ENCODE results near the gene RASGRF1.

Gene RASGRF1

DNA sequence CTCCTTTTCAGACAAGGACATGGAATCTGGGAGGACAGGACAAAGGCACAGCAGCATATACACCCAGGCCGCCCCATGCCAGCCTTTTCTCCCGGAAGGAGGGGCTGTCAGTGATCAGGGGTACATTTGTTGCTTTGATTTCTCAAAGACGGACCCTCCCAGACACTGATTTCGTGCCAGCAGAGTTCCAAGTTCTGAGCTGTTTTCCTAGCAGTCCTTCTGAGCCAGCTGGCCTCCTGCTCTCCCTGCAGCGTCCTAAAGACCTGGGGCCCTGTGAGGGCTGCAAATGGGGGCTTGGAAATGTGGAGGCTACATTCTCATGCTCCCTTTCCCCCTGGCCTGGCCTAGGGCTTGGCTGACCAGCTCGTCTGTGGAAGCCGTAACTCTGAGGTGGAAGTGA lies 168.1 kb downstream of the RASGRF1 start:
- Histone ChIP-seq H3K4me1 (ENCODE audit: control insufficient read depth, insufficient read depth, low read length) (no peaks in the 10 kb centered on the region), H3K9ac (ENCODE audit: low read length) (no peak overlapping the region), H3K36me3 (ENCODE audit: control insufficient read depth, insufficient read depth, low read length) (peaks cover 29% of the 10 kb centered on the region), H3K27me3 (ENCODE audit: control insufficient read depth, insufficient read depth, low read length) (no peaks in the 10 kb centered on the region), H3K27ac (ENCODE audit: low read depth, low read length) (no peak overlapping the region), H3K4me3 (ENCODE audit: low read length) (no peak overlapping the region)

GRCh38 chr15:78921940-78922339 lies 168.6 kb downstream of the RASGRF1 start:
- Histone ChIP-seq H3K9ac (ENCODE audit: low read length) (no peak overlapping the region), H3K27ac (ENCODE audit: low read depth, low read length) (no peak overlapping the region), H3K4me3 (ENCODE audit: low read length) (no peak overlapping the region), H3K27me3 (ENCODE audit: control insufficient read depth, insufficient read depth, low read length) (no peaks in the 10 kb centered on the region), H3K36me3 (ENCODE audit: control insufficient read depth, insufficient read depth, low read length) (peaks cover 26% of the 10 kb centered on the region), H3K4me1 (ENCODE audit: control insufficient read depth, insufficient read depth, low read length) (peaks cover 3% of the 10 kb centered on the region)

- peaks cover 5% of the 10 kb centered on the region for H3K4me1 ChIP-seq (ENCODE audit: control insufficient read depth, insufficient read depth, low read length)
- no peak overlapping the region for H3K4me3 ChIP-seq (ENCODE audit: low read length)
- H3K27ac ChIP-seq (ENCODE audit: low read depth, low read length) = no peak overlapping the region
- H3K9ac ChIP-seq (ENCODE audit: low read length) = no peak overlapping the region
- no peaks in the 10 kb centered on the region for H3K27me3 ChIP-seq (ENCODE audit: control insufficient read depth, insufficient read depth, low read length)
- H3K36me3 ChIP-seq (ENCODE audit: control insufficient read depth, insufficient read depth, low read length) = peaks cover 25% of the 10 kb centered on the region
Observed at GRCh38 chr15:78921517-78921916, 169.1 kb downstream of the RASGRF1 start.

DNA sequence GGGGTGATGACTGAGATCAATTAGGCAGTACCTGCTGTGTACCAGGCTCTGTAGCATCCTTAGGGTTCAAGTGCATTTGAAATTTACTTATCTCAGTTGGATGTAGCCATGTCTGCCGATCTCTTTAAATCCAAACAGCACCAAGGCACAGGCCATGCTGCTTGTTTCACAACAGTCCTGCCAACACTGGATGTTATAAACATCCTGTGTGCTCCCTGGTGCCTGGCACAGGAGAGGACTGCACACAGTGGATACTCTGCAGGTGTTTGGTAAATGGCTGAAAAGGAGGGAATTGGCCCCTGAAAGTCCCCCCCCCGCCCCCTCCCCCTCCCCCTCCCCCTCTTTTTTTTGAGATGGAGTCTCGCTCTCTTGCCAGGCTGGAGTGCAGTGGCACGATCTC lies 172.7 kb downstream of the RASGRF1 start:
- Histone ChIP-seq H3K27ac (ENCODE audit: low read depth, low read length) (peak overlapping the region; percentile 31), H3K36me3 (ENCODE audit: control insufficient read depth, insufficient read depth, low read length) (peaks cover 10% of the 10 kb centered on the region), H3K9ac (ENCODE audit: low read length) (no peak overlapping the region), H3K4me1 (ENCODE audit: control insufficient read depth, insufficient read depth, low read length) (peaks cover 21% of the 10 kb centered on the region), H3K4me3 (ENCODE audit: low read length) (no peak overlapping the region), H3K27me3 (ENCODE audit: control insufficient read depth, insufficient read depth, low read length) (no peaks in the 10 kb centered on the region)

DNA sequence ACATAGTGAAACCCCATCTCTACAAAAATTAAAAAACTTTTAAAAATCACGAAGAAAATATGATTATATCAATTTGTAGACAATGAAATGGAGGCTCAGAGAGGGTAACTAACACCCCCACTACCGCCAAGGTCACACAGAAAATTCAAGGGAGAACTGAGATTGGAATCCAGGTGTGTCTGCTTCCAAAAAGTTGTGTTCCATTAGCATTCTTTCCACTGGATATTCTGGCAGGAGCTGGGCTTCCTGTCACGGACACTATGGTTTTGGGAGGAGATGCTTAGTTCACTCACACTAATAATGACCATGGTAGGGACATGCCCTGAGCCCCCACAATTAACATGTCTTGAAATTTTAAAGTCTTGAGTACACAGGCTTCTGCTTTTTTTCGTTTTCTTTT lies 174.5 kb downstream of the RASGRF1 start:
- no peaks in the 10 kb centered on the region for H3K27me3 ChIP-seq (ENCODE audit: control insufficient read depth, insufficient read depth, low read length)
- no peak overlapping the region for H3K9ac ChIP-seq (ENCODE audit: low read length)
- peaks cover 21% of the 10 kb centered on the region for H3K4me1 ChIP-seq (ENCODE audit: control insufficient read depth, insufficient read depth, low read length)
- H3K4me3 ChIP-seq (ENCODE audit: low read length) = no peak overlapping the region
- H3K36me3 ChIP-seq (ENCODE audit: control insufficient read depth, insufficient read depth, low read length) = peaks cover 11% of the 10 kb centered on the region
- H3K27ac ChIP-seq (ENCODE audit: low read depth, low read length) = peak overlapping the region; percentile 53

- Histone ChIP-seq H3K4me1 (ENCODE audit: control insufficient read depth, insufficient read depth, low read length) (peaks cover 21% of the 10 kb centered on the region), H3K27ac (ENCODE audit: low read depth, low read length) (peak overlapping the region; percentile 53), H3K27me3 (ENCODE audit: control insufficient read depth, insufficient read depth, low read length) (no peaks in the 10 kb centered on the region), H3K9ac (ENCODE audit: low read length) (no peak overlapping the region), H3K36me3 (ENCODE audit: control insufficient read depth, insufficient read depth, low read length) (peaks cover 10% of the 10 kb centered on the region), H3K4me3 (ENCODE audit: low read length) (no peak overlapping the region)
Observed at GRCh38 chr15:78915341-78916087, 175.1 kb downstream of the RASGRF1 start.

DNA sequence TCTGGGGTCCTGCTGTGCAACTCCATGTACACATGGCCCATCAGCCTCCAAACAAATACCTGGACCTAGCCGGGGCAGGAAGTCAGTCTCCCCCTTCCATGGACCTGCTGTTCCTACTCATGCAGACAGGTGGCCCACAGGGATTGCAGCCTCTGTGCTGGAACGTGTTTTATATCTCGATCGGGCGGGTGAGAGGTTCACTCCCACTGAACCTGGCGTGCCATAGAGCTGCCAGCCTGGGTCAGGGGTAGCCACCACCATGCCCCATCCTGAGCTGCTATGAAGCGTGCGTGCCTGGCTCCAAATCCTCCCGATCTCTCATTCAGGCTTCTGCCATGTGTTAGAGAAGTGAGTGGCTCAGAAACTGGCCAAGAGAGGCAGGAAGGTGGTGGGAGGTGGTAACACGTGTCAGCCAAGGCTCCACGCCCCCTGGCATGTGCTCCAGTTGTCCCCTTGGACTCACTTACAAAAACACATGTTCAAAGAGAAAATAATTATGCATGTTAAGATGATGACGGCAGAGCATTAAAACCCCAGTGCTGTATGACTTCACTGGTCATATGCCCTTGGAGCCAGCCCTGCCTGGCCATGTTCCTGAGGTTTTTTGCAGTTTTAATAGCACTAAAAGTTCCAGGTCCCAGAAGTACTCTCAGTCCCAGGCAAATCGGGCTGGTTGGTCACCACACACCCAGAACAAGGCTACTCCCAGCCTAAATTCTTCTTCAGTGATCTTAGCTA lies 176.4 kb downstream of the RASGRF1 start:
- Histone ChIP-seq H3K27me3 (ENCODE audit: control insufficient read depth, insufficient read depth, low read length) (no peaks in the 10 kb centered on the region), H3K27ac (ENCODE audit: low read depth, low read length) (peak overlapping the region; percentile 71), H3K36me3 (ENCODE audit: control insufficient read depth, insufficient read depth, low read length) (peaks cover 10% of the 10 kb centered on the region), H3K4me3 (ENCODE audit: low read length) (no peak overlapping the region), H3K9ac (ENCODE audit: low read length) (no peak overlapping the region), H3K4me1 (ENCODE audit: control insufficient read depth, insufficient read depth, low read length) (peaks cover 21% of the 10 kb centered on the region)

DNA sequence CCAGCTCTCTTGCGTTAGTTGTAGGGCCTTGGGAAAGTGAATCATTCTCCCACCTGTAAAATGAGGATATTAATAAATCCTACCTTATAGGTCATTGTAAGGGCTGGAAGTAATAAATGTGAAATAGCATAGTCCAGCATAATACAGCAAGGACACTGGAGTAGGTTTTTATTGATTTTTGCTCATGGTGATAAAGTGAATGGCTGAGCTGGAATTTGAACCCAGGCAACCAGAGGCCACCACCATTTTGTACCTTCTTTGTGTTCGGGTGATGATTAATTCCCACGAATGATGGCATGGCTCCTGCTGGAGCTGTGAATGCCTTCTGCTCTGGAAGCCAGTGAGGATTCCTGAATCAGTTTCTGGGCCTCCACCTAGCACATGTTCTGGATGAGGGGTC lies 177.6 kb downstream of the RASGRF1 start:
- Histone ChIP-seq H3K9ac (ENCODE audit: low read length) (no peak overlapping the region), H3K27me3 (ENCODE audit: control insufficient read depth, insufficient read depth, low read length) (no peaks in the 10 kb centered on the region), H3K27ac (ENCODE audit: low read depth, low read length) (no peak overlapping the region), H3K4me3 (ENCODE audit: low read length) (no peak overlapping the region), H3K36me3 (ENCODE audit: control insufficient read depth, insufficient read depth, low read length) (peaks cover 11% of the 10 kb centered on the region), H3K4me1 (ENCODE audit: control insufficient read depth, insufficient read depth, low read length) (peaks cover 21% of the 10 kb centered on the region)

GRCh38 chr15:78912316-78912715 lies 178.3 kb downstream of the RASGRF1 start:
- H3K27ac ChIP-seq (ENCODE audit: low read depth, low read length) = no peak overlapping the region
- peaks cover 14% of the 10 kb centered on the region for H3K36me3 ChIP-seq (ENCODE audit: control insufficient read depth, insufficient read depth, low read length)
- H3K27me3 ChIP-seq (ENCODE audit: control insufficient read depth, insufficient read depth, low read length) = no peaks in the 10 kb centered on the region
- no peak overlapping the region for H3K4me3 ChIP-seq (ENCODE audit: low read length)
- peaks cover 21% of the 10 kb centered on the region for H3K4me1 ChIP-seq (ENCODE audit: control insufficient read depth, insufficient read depth, low read length)
- H3K9ac ChIP-seq (ENCODE audit: low read length) = no peak overlapping the region

- no peaks in the 10 kb centered on the region for H3K27me3 ChIP-seq (ENCODE audit: control insufficient read depth, insufficient read depth, low read length)
- peaks cover 20% of the 10 kb centered on the region for H3K36me3 ChIP-seq (ENCODE audit: control insufficient read depth, insufficient read depth, low read length)
- H3K4me3 ChIP-seq (ENCODE audit: low read length) = no peak overlapping the region
- H3K4me1 ChIP-seq (ENCODE audit: control insufficient read depth, insufficient read depth, low read length) = peaks cover 16% of the 10 kb centered on the region
- no peak overlapping the region for H3K27ac ChIP-seq (ENCODE audit: low read depth, low read length)
- no peak overlapping the region for H3K9ac ChIP-seq (ENCODE audit: low read length)
Observed at GRCh38 chr15:78910271-78910670, 180.3 kb downstream of the RASGRF1 start.
